ENCODE measurements around the gene TK2. TPM values are rescaled to one million over a fixed set of nuclear protein-coding genes. Genes with fewer than 3 reads are reported as not detected.
A peak's percentile ranks its signal among the peaks of the same experiment; 100 is the strongest.

Gene TK2
- polyA plus RNA-seq, 2 of the 4 experiments (the other 2 are of a cell fraction), result 13.9 to 29.5 TPM

- TF ChIP-seq FOSB (CRISPR knock-in tag; IDR thresholded peaks at IDR 0.05), result 0 out of 2 replicates have a peak, but pooled peaks have one; percentile 30
These were observed 2.6 kb upstream of the TK2 start, which contains the start of gene CKLF (continued) for GRCh38 chr16:66552286-66553177.

- peaks cover 40% of the 10 kb centered on the region for H3K4me1 ChIP-seq
- TF ChIP-seq USF2 (IDR thresholded peaks at IDR 0.05), result no peak
- TF ChIP-seq RARB (CRISPR knock-in tag; IDR thresholded peaks at IDR 0.05), result 0 out of 2 replicates have a peak, but pooled peaks have one; percentile 28
- WGBS (ENCODE audit: missing lambda C conversion rate), result 43% methylated on average over 8 of the region's 8 CpGs
- DNase-seq (ENCODE audit: low read depth in 1 of 2, low spot score in 1 of 2) (peak in 1 of 2 experiments; percentile 12), ATAC-seq (peak in 1 of 2 experiments; percentile 2; a peak in 2 of 6 replicates), FAIRE-seq (no peak)
- H3K4me3 ChIP-seq, result peak overlapping the region; percentile 51
- H3K4me2 ChIP-seq, result peak overlapping the region; percentile 92
- peak overlapping the region; percentile 90 to 91 for H3K27ac ChIP-seq
- CTCF ChIA-PET, result interaction anchor here (1.2 to 5.4 kb wide), 10 partner anchors 9 to 145 kb away, joined by 3 to 26 read pairs (median 5); partner anchors contain the start of gene CMTM1
- no peaks in the 10 kb centered on the region for H3K9me3 ChIP-seq
- POLR2A ChIA-PET, result interaction anchor here (1.0 to 1.7 kb wide), 8 partner anchors 11 to 145 kb away, joined by 3 to 13 read pairs (median 7); partner anchors contain the start of gene CMTM3
These were observed 1.9 kb upstream of the TK2 start for GRCh38 chr16:66551788-66552285.

- Histone ChIP-seq H3K27ac (peak overlapping the region; percentile 90 to 91; a peak in 5 of 6 replicates), H3K4me2 (peak overlapping the region; percentile 92), H3K4me1 (peaks cover 40% of the 10 kb centered on the region)
These were observed 1.4 kb upstream of the TK2 start for GRCh38 chr16:66551348-66551759.

GRCh38 chr16:66548868-66549267 lies 1.1 kb downstream of the TK2 start:
- CTCF ChIA-PET, result interaction anchor here (0.6 to 5.4 kb wide), 5 partner anchors 15 to 142 kb away, joined by 3 to 26 read pairs (median 6); partner anchors contain the start of gene CMTM1

More at GRCh38 chr16:66551348-66551759, 1.4 kb upstream of the TK2 start:
- peak; percentile 59 to 74 for DNase-seq (ENCODE audit: low read depth in 1 of 2, low spot score in 1 of 2)
- ChIA-PET POLR2A (interaction anchor here (1.5 to 1.7 kb wide), 3 partner anchors 40 to 53 kb away, joined by 7 to 13 read pairs (median 8); partner anchors contain the start of gene CMTM3), CTCF (interaction anchor here (1.3 to 5.4 kb wide), 10 partner anchors 9 to 144 kb away, joined by 3 to 26 read pairs (median 4); partner anchors contain the start of gene CMTM1)
- no peak for FAIRE-seq
- no peaks in the 10 kb centered on the region for H3K9me3 ChIP-seq
- peak; percentile 37 to 60; a peak in 4 of 6 replicates for ATAC-seq
- H3K4me3 ChIP-seq, result no peak overlapping the region
- TF ChIP-seq PBX3 (IDR thresholded peaks at IDR 0.05), result no peak
- peak; percentile 94 for TF ChIP-seq MAFK (IDR thresholded peaks at IDR 0.05; ENCODE audit: partially characterized antibody)
- no peak for TF ChIP-seq KDM5A (IDR thresholded peaks at IDR 0.05)
- TF ChIP-seq TFCP2L1 (CRISPR knock-in tag; IDR thresholded peaks at IDR 0.05), result 0 out of 2 replicates have a peak, but pooled peaks have one; percentile 14
- 78% methylated on average over 6 of the region's 6 CpGs for WGBS (ENCODE audit: missing lambda C conversion rate)

More at GRCh38 chr16:66548868-66549267, 1.1 kb downstream of the TK2 start:
- H3K9me3 ChIP-seq, result no peaks in the 10 kb centered on the region
- H3K4me2 ChIP-seq, result peak overlapping the region; percentile 92
- POLR2A ChIA-PET, result no interaction called here
- DNase-seq (ENCODE audit: low read depth in 1 of 2, low spot score in 1 of 2), result no peak
- peak overlapping the region; percentile 79 for H3K4me3 ChIP-seq
- WGBS (ENCODE audit: missing lambda C conversion rate), result 96% methylated on average over 9 of the region's 9 CpGs
- H3K27ac ChIP-seq, result peak overlapping the region; percentile 98; a peak in 5 of 6 replicates
- TF ChIP-seq PHF8 (IDR thresholded peaks at IDR 0.05; ENCODE audit: borderline replicate concordance, low read depth) (no peak), REST (IDR thresholded peaks at IDR 0.05) (no peak), MYC (IDR thresholded peaks at IDR 0.05; ENCODE audit: borderline replicate concordance, low read length) (no peak), CBX8 (IDR thresholded peaks at IDR 0.05) (no peak), EP300 (IDR thresholded peaks at IDR 0.05) (no peak), CHD4 (IDR thresholded peaks at IDR 0.05; ENCODE audit: borderline replicate concordance) (no peak)
- no peak for ATAC-seq
- no peak for FAIRE-seq
- peaks cover 38% of the 10 kb centered on the region for H3K4me1 ChIP-seq
